Naive thymus-derived CD4-positive, alpha-beta T cell (primary cell): ENCODE data around the gene NT5M. TPM values are rescaled to one million over a fixed set of nuclear protein-coding genes. Genes with fewer than 3 reads are reported as not detected.
A peak's percentile ranks its signal among the peaks of the same experiment; 100 is the strongest.
"Not testable (repeated sequence)": the region's sequence is repeated elsewhere in the genome, so short reads cannot be mapped to it uniquely, and the experiment has no call there.

Experiments
- ATAC-seq: fragments of 150-1000 bp; cut with Tn5 transposase; 2 replicates; pipeline ENCODE4 v1.10.0; 2021; ENCODE audit warnings: mild to moderate bottlenecking, moderate library complexity
- CTCF ChIA-PET: fragments of 350-600 bp; sonication (Branson Sonifier 250); formaldehyde crosslinking; loops from one replicate; lab custom pipeline; 2021; ENCODE audit warnings: antibody characterized with exemption; lab: Charles Lee
- POLR2A ChIA-PET: fragments of 350-600 bp; sonication (Branson Sonifier 250); formaldehyde crosslinking; loops from one replicate; lab custom pipeline; 2021; ENCODE audit warnings: antibody characterized with exemption, inconsistent platforms; lab: Charles Lee
- DNase-seq, 9 donors: peaks; one replicate each; pipeline versions ENCODE4 v3.0.0 to v3.0.0-alpha.2; 2020 to 2022; ENCODE audit warnings: mixed read lengths in 1 of 9
- H3K27ac ChIP-seq: one replicate; pipeline ENCODE4 v1.7.0; 2013; ENCODE audit warnings: mild to moderate bottlenecking, low read depth, low read length, moderate library complexity
- H3K27me3 ChIP-seq, 2 donors: one replicate each; pipeline ENCODE4 v1.7.0; 2013; ENCODE audit warnings: low read length in 2 of 2, mild to moderate bottlenecking in 2 of 2, moderate library complexity in 2 of 2; ENCODE audit not compliant: control insufficient read depth in 2 of 2, insufficient read depth in 2 of 2
- H3K36me3 ChIP-seq, 3 experiments: 1 replicate in 2 of 3; 2 replicates in 1 of 3; pipeline ENCODE4 v1.7.0; 2013; ENCODE audit warnings: low read length in 3 of 3, mild to moderate bottlenecking in 3 of 3, moderate library complexity in 1 of 3; ENCODE audit not compliant: insufficient read depth in 3 of 3, control insufficient read depth in 2 of 3
- H3K4me1 ChIP-seq, 2 donors: one replicate each; pipeline ENCODE4 v1.7.0; 2013; ENCODE audit warnings: low read length in 2 of 2, mild to moderate bottlenecking in 2 of 2, moderate library complexity in 1 of 2; ENCODE audit not compliant: control insufficient read depth in 2 of 2, insufficient read depth in 2 of 2
- H3K4me3 ChIP-seq: 2 replicates; pipeline ENCODE4 v1.7.0; 2013; ENCODE audit warnings: mild to moderate bottlenecking, low read length
- H3K9me3 ChIP-seq, 3 experiments: 1 replicate in 2 of 3; 2 replicates in 1 of 3; pipeline ENCODE4 v1.7.0; 2013; ENCODE audit warnings: low read length in 3 of 3; ENCODE audit not compliant: control insufficient read depth in 2 of 3
- H3K27ac Mint-ChIP-seq, 9 donors: one replicate each; pipeline ENCODE4 v1.8.0; 2020 to 2022; ENCODE audit warnings: mixed read lengths in 9 of 9, mild to moderate bottlenecking in 8 of 9, moderate library complexity in 5 of 9, inconsistent platforms in 2 of 9
- H3K27me3 Mint-ChIP-seq, 5 donors: one replicate each; pipeline ENCODE4 v1.8.0; 2021 to 2022; ENCODE audit warnings: mixed read lengths in 5 of 5, mild to moderate bottlenecking in 1 of 5
- H3K36me3 Mint-ChIP-seq, 5 donors: one replicate each; pipeline ENCODE4 v1.8.0; 2020 to 2022; ENCODE audit warnings: mixed read lengths in 5 of 5, mild to moderate bottlenecking in 3 of 5, inconsistent platforms in 1 of 5
- H3K4me1 Mint-ChIP-seq, 7 donors: one replicate each; pipeline ENCODE4 v1.8.0; 2020 to 2022; ENCODE audit warnings: mixed read lengths in 7 of 7, mild to moderate bottlenecking in 3 of 7, inconsistent platforms in 1 of 7
- H3K4me3 Mint-ChIP-seq, 10 donors: one replicate each; pipeline ENCODE4 v1.8.0; 2020 to 2022; ENCODE audit warnings: mild to moderate bottlenecking in 10 of 10, mixed read lengths in 10 of 10, moderate library complexity in 6 of 10, inconsistent platforms in 2 of 10
- H3K9me3 Mint-ChIP-seq, 11 donors: one replicate each; pipeline ENCODE4 v1.8.0; 2020 to 2022; ENCODE audit warnings: mixed read lengths in 11 of 11, mild to moderate bottlenecking in 4 of 11, inconsistent platforms in 1 of 11, moderate library complexity in 1 of 11
- intact Hi-C, 2 donors: fragments of 100-400 bp; cut with micrococcal nuclease; formaldehyde crosslinking; loops; one replicate each; pipeline ENCODE4 v1.15.1; 2023
- polyA plus RNA-seq, 2 donors: library from polyadenylated mRNA; unstranded; fragments of 300-500 nt; fragmentation: Illumina TruSeq; gene quantifications; one replicate each; pipeline ENCODE4 v1.2.3, GENCODE V29; 2021
- total RNA-seq, 6 experiments: library from RNA in 5 of 6; stranded (reverse) in 5 of 6; gene quantifications; 1 replicate in 5 of 6; 2 replicates in 1 of 6; pipeline ENCODE4 v1.2.3 and lab custom pipeline; 2021 to 2026

Gene NT5M
- total and polyA plus RNA-seq, 7 experiments from 2014 or later, result 0.85 to 6.3 (median 3.5) TPM

- Mint-ChIP-seq H3K36me3 (peaks cover 0 to 53% (median 26%) of the 10 kb centered on the region in 5 donors), H3K27me3 (no peaks in the 10 kb centered on the region), H3K4me3 (no peak overlapping the region), H3K9me3 (peaks cover 0 to 2% (median 0%) of the 10 kb centered on the region in 11 donors), H3K27ac (peak overlapping the region in 3 of 9 donors; percentile 32 to 85 (median 60)), H3K4me1 (no peaks in the 10 kb centered on the region)
- DNase-seq, result no peak
- POLR2A ChIA-PET, result interaction anchor here (1.4 kb wide), 1 partner anchor 22 kb away, joined by 3 read pairs; the partner anchor contains the start of gene COPS3
- Histone ChIP-seq H3K27me3 (no peaks in the 10 kb centered on the region), H3K4me3 (no peak overlapping the region), H3K4me1 (no peaks in the 10 kb centered on the region), H3K36me3 (peaks cover 11 to 71% (median 15%) of the 10 kb centered on the region in 3 experiments), H3K9me3 (no peaks in the 10 kb centered on the region), H3K27ac (no peak overlapping the region)
- intact Hi-C loops, result no loop called here
- ATAC-seq, result no peak
- CTCF ChIA-PET, result interaction anchor here (0.7 kb wide), 1 partner anchor 277 kb away, joined by 3 read pairs; no protein-coding TSS in a partner anchor
Observed at GRCh38 chr17:17258998-17259397, 44.2 kb upstream of the NT5M start.

- Histone ChIP-seq H3K4me1 (no peaks in the 10 kb centered on the region), H3K4me3 (no peak overlapping the region), H3K27ac (no peak overlapping the region), H3K27me3 (no peaks in the 10 kb centered on the region), H3K9me3 (no peaks in the 10 kb centered on the region), H3K36me3 (peaks cover 20 to 71% (median 23%) of the 10 kb centered on the region in 3 experiments)
- DNase-seq (no peak), ATAC-seq (no peak)
- Mint-ChIP-seq H3K9me3 (no peaks in the 10 kb centered on the region), H3K4me3 (no peak overlapping the region), H3K4me1 (peaks cover 0 to 4% (median 0%) of the 10 kb centered on the region in 7 donors), H3K27me3 (no peaks in the 10 kb centered on the region), H3K27ac (no peak overlapping the region), H3K36me3 (peaks cover 0 to 37% (median 18%) of the 10 kb centered on the region in 5 donors)
- intact Hi-C loops, result no loop called here
- POLR2A ChIA-PET, result interaction anchor here (0.7 kb wide), 1 partner anchor 24 kb away, joined by 3 read pairs; no protein-coding TSS in a partner anchor
- CTCF ChIA-PET, result interaction anchor here (0.7 to 1.5 kb wide), 2 partner anchors 9 to 77 kb away, joined by 3 read pairs; no protein-coding TSS in a partner anchor
Observed at GRCh38 chr17:17264430-17264829, 38.7 kb upstream of the NT5M start.

- intact Hi-C loops, result loop anchor here (1.0 to 5.0 kb wide), 2 partner anchors 42 to 43 kb away; no protein-coding TSS in a partner anchor
- H3K36me3 ChIP-seq, result peaks cover 0 to 77% (median 12%) of the 10 kb centered on the region in 3 experiments
Observed at GRCh38 chr17:17269926-17270773, 33.0 kb upstream of the NT5M start.

GRCh38 chr17:17275971-17276370 is 27.2 kb upstream of the NT5M start:
- Histone ChIP-seq H3K4me1 (peaks cover 12 to 17% of the 10 kb centered on the region in 2 donors), H3K27me3 (no peaks in the 10 kb centered on the region), H3K27ac (no peak overlapping the region), H3K9me3 (no peaks in the 10 kb centered on the region), H3K4me3 (no peak overlapping the region), H3K36me3 (peaks cover 0 to 42% (median 0%) of the 10 kb centered on the region in 3 experiments)
- POLR2A ChIA-PET, result interaction anchor here (0.6 kb wide), 1 partner anchor 9 kb away, joined by 5 read pairs; no protein-coding TSS in a partner anchor
- Mint-ChIP-seq H3K27ac (no peak overlapping the region), H3K4me3 (no peak overlapping the region), H3K9me3 (no peaks in the 10 kb centered on the region), H3K4me1 (peaks cover 13 to 50% (median 33%) of the 10 kb centered on the region in 7 donors), H3K27me3 (no peaks in the 10 kb centered on the region), H3K36me3 (peaks cover 0 to 13% (median 4%) of the 10 kb centered on the region in 5 donors)
- CTCF ChIA-PET, result interaction anchor here (1.2 kb wide), 1 partner anchor 235 kb away, joined by 3 read pairs; no protein-coding TSS in a partner anchor
- intact Hi-C loops, result no loop called here
- ATAC-seq, result no peak
- no peak for DNase-seq

More at GRCh38 chr17:17269926-17270773, 33.0 kb upstream of the NT5M start:
- peak in 2 of 9 donors; percentile 10 to 13 for DNase-seq
- H3K4me1 ChIP-seq, result no peaks in the 10 kb centered on the region
- no peak overlapping the region for H3K4me3 ChIP-seq
- ATAC-seq, result no peak
- H3K27me3 ChIP-seq, result no peaks in the 10 kb centered on the region
- ChIA-PET CTCF (interaction anchor here (0.7 to 1.0 kb wide), 5 partner anchors 11 to 62 kb away, joined by 3 to 6 read pairs (median 3); partner anchors contain the start of gene COPS3), POLR2A (no interaction called here)
- no peak overlapping the region for H3K27ac ChIP-seq
- H3K4me1 Mint-ChIP-seq, result peaks cover 0 to 12% (median 6%) of the 10 kb centered on the region in 7 donors
- H3K36me3 Mint-ChIP-seq, result peaks cover 0 to 27% (median 14%) of the 10 kb centered on the region in 5 donors
- no peaks in the 10 kb centered on the region for H3K27me3 Mint-ChIP-seq
- H3K9me3 Mint-ChIP-seq, result no peaks in the 10 kb centered on the region
- no peaks in the 10 kb centered on the region for H3K9me3 ChIP-seq
- H3K4me3 Mint-ChIP-seq, result no peak overlapping the region
- H3K27ac Mint-ChIP-seq, result no peak overlapping the region

- DNase-seq, POLR2A ChIA-PET, ATAC-seq, CTCF ChIA-PET, H3K27me3 ChIP-seq, H3K9me3 ChIP-seq, intact Hi-C loops, H3K4me3 ChIP-seq, H3K27me3 Mint-ChIP-seq, H3K9me3 Mint-ChIP-seq: not testable (repeated sequence)
- peak overlapping the region; percentile 10 for H3K27ac ChIP-seq
- H3K36me3 ChIP-seq, result peaks cover 0 to 34% (median 0%) of the 10 kb centered on the region in 3 experiments
- H3K4me1 Mint-ChIP-seq, result peaks cover 22 to 60% (median 48%) of the 10 kb centered on the region in 7 donors
- peak overlapping the region in 3 of 9 donors; percentile 8 to 26 (median 14) for H3K27ac Mint-ChIP-seq
- peaks cover 0 to 13% (median 4%) of the 10 kb centered on the region in 5 donors for H3K36me3 Mint-ChIP-seq
- H3K4me1 ChIP-seq, result peaks cover 17 to 24% of the 10 kb centered on the region in 2 donors
- peak overlapping the region in 1 of 10 donors; percentile 32 for H3K4me3 Mint-ChIP-seq
Observed at GRCh38 chr17:17277431-17277830, 25.7 kb upstream of the NT5M start.

GRCh38 chr17:17279316-17279715 is 23.9 kb upstream of the NT5M start:
- DNase-seq (no peak), ATAC-seq (no peak)
- no peaks in the 10 kb centered on the region for H3K27me3 ChIP-seq
- CTCF ChIA-PET, result interaction anchor here (1.3 kb wide), 1 partner anchor 124 kb away, joined by 3 read pairs; no protein-coding TSS in a partner anchor
- H3K9me3 ChIP-seq, result no peaks in the 10 kb centered on the region
- no peaks in the 10 kb centered on the region for H3K9me3 Mint-ChIP-seq
- peaks cover 0 to 4% (median 0%) of the 10 kb centered on the region in 5 donors for H3K27me3 Mint-ChIP-seq
- POLR2A ChIA-PET, result interaction anchor here (0.7 to 2.0 kb wide), 4 partner anchors 12 to 154 kb away, joined by 3 to 8 read pairs (median 4); partner anchors contain the start of gene FLCN
- H3K36me3 ChIP-seq, result peaks cover 0 to 16% (median 0%) of the 10 kb centered on the region in 3 experiments
- peak overlapping the region; percentile 77 to 95 (median 92) for H3K4me3 Mint-ChIP-seq
- peaks cover 22 to 52% (median 44%) of the 10 kb centered on the region in 7 donors for H3K4me1 Mint-ChIP-seq
- peak overlapping the region; percentile 95 for H3K27ac ChIP-seq
- H3K36me3 Mint-ChIP-seq, result peaks cover 0 to 7% (median 0%) of the 10 kb centered on the region in 5 donors
- peak overlapping the region in 6 of 9 donors; percentile 30 to 91 (median 52) for H3K27ac Mint-ChIP-seq
- H3K4me3 ChIP-seq, result no peak overlapping the region
- intact Hi-C loops, result no loop called here
- peaks cover 17 to 24% of the 10 kb centered on the region in 2 donors for H3K4me1 ChIP-seq
